ENCODE results near the gene CCDC188.

GRCh38 chr22:20138417-20138738 lies 12.5 kb downstream of the CCDC188 start:
- TF ChIP-seq EZH2phosphoT487 (IDR thresholded peaks at IDR 0.05; ENCODE audit: low read depth) (no peak), CTCF (IDR thresholded peaks at IDR 0.05; ENCODE audit: low read depth, low read length) (no peak)
